Anterior cingulate cortex (tissue), 58 donors: ENCODE results near the gene PLA2G4E.
A peak's percentile ranks its signal among the peaks of the same experiment; 100 is the strongest.

Experiments used
- DNase-seq, 58 donors: peaks; one replicate each; lab custom pipeline; 2025; lab: John Stamatoyannopoulos, UW

The PLA2G4E gene, protein sequence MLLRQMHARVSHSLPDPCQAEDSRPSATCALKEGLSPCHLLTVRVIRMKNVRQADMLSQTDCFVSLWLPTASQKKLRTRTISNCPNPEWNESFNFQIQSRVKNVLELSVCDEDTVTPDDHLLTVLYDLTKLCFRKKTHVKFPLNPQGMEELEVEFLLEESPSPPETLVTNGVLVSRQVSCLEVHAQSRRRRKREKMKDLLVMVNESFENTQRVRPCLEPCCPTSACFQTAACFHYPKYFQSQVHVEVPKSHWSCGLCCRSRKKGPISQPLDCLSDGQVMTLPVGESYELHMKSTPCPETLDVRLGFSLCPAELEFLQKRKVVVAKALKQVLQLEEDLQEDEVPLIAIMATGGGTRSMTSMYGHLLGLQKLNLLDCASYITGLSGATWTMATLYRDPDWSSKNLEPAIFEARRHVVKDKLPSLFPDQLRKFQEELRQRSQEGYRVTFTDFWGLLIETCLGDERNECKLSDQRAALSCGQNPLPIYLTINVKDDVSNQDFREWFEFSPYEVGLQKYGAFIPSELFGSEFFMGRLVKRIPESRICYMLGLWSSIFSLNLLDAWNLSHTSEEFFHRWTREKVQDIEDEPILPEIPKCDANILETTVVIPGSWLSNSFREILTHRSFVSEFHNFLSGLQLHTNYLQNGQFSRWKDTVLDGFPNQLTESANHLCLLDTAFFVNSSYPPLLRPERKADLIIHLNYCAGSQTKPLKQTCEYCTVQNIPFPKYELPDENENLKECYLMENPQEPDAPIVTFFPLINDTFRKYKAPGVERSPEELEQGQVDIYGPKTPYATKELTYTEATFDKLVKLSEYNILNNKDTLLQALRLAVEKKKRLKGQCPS

GRCh38 chr15:42020713-42021273 lies at the start of gene PLA2G4E:
PLA2G4E (minus strand) TSS chr15:42021042; CDS start chr15:42021030, 12 bp downstream.
- no peak for DNase-seq

DNA sequence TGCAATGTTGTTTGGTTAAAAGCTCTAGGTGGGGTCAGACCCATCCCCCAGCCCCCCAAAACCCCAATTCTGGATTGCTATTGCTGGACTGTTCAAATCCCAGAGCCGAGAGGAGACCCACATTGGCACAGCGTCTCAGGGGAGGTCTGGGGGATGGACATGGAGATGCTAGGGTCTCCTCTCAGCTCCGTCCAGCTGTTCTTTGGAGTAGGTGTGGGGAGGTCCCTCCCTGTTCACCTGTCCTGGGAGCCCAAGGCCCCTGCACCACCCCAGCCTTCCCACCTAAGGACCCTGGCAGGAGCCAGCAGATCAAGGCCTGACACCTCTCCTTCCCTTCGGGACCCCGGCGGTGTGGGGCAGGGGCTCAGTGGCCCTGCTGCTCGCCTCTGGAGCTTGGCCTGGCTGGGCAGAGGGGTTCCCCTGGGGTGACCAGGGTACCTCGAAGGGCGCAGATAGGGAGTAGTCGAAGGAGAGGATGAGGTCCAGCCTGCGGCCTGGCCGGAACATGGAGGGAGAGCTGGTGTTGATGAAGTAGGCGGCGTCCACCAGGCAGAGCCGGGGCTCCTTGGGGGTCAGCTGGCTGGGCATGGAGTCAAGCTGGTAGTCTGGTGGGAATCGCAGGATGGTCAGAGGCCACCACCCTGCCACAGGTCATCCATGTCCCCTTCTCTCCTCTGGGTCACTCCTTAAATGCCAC lies 49.6 kb upstream of the PLA2G4E start:
- no peak for DNase-seq

DNA sequence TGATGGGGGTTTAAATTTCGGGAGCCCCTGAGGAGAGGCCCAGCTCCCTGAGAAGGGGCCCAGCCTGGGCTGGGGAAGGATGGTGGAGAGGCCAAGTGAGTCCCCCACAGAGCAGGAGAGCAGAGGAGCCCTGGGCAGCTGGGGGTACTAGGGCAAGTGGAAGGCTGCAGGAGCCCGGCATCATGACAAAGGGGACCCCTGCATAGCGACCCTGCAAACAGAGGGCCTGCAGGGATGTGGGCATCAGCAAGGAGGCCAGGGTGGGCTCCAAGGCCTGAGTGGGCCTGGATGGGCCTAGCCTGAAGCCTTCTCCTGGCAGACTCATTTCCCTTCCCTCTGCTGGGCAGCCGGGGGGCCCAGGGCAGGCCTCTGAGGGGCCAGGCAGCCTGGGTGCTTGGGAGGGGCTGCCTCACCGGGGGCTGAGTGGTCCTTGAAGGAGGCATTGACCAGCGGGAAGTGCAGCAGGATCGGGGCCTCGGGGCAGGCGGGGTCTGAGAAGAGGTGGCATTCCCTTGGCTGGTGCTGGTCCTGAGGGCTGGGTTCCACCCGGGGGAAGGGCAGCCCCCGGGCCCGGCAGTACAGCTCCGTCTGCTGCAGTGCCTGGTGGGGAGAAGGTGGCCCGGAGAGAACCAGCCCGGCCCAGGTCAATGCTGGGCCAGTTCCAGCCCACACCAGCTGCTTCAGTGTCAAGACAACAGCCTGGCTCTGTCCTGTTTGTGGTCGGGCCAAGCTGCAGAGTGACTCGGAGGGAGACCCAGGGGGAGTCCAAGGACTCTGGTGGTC lies 48.8 kb upstream of the PLA2G4E start:
- no peak for DNase-seq

DNA sequence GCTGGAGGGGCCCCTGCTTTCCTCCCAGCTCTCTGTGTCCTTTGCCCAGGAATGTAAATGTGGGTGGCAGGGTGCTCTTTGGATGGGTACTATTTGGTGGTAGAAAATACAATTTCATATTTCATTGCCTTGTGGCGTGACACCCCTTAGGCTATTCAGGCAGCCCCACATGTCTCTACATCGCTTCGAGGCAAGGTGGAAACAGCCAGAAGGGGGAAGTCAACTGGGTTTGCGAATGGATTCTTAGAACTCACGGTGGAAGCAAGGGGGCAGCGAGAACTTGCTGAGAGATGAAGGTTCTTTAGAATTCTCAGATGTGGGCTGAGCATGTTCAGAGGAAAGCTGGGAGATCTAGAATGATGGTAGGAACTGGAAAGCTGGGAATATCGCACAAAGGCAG lies 48.2 kb upstream of the PLA2G4E start:
- no peak for DNase-seq

DNA sequence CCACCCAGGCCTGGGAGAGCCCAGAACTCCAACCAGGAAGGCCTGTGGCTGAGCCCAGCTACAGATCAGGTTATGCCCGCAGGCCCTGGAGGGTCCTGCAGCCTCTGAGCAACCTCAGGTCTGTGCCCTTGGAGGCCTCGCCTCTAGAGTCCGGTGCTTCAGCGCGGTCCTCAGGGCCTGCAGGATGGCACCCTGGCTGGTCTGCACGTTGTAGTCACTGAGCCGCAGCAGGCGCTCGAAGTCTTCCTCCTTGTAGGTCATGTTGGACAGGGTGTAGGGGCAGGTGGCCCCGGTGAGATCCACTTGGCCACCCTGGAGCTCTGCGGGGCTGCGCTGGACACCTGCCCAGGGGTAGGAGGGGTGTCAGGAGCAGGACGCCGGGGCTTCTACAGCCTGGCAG lies 47.8 kb upstream of the PLA2G4E start:
- DNase-seq = no peak

DNA sequence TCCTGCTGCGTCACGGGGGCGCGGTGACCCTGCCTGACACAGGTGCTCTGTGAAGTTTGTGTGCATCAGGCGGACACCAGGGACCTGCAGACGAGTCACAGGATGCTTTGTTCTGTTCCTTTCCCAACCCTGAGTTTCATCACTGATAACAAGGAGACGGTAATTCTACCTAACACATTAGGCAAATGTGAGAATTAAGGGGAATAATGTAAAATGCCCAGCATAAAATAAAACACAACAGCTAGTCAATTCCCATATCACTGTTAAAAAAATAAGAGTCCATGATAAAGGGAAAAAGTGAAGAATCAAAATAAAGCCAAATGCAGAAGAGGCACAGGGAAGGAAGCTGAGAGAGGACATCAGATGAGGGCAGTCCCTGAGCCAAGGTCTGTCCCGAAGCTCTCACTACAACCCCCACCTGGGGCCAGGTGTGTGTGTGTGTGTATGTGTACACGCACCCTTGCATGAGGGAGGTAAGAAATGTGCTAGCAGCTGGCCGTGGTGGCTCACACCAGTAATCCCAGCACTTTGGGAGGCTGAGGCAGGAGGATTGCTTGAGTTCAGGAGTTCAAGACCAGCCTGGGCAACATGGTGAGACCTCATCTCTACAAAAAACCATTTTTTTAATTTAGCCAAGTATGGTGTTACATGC lies 46.0 kb upstream of the PLA2G4E start:
- no peak for DNase-seq

DNA sequence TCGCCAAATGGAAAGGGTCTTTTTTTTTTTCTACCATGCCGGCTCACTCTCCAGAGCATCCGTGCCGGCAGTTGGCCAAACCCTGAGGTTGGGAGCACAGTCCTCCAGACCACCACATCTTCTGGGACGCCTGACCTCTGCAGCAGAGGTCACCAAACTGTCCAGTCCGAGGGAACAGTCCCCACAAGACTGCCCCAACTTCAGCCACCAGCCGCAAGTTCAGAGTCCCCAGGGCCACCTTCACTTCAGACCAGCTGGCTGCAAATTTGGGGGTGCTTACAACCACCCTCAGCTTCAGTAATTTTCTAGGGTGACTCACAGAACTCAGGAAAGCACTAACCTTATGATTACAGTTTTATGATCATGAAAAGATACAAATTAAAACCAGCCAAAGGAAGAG lies 44.6 kb upstream of the PLA2G4E start:
- DNase-seq = no peak

GRCh38 chr15:42065033-42065432 lies 44.2 kb upstream of the PLA2G4E start:
- peak in 19 of 58 donors; percentile 5 to 60 (median 24) for DNase-seq

GRCh38 chr15:42064271-42064670 lies 43.4 kb upstream of the PLA2G4E start:
- DNase-seq = no peak

- no peak for DNase-seq
Measured at GRCh38 chr15:42063122-42063848, 42.4 kb upstream of the PLA2G4E start.

DNA sequence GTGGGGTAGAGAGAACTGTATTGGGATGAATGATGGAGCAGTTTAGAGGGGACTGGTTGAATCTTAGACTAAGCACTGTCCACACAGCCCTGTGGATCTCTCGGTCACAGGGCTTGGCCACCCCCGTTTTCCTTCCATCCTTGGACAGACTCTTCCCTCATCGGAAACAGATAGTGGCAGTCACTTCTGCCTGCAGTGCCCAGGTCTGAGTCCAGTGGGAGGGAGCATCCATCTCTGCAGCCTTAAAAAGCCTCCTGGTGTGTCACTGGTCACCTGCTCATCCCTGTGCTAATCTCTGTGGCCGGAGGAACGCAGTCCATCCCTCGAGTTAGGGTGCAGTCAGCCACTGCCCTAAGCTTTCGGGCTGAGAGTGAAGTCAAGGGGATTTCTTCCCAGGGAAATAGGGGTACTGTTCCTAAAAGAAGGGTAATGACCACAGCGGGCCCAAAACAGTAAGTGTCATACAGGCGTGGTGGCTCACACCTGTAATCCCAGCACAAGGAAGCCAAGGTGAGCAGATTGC lies 41.5 kb upstream of the PLA2G4E start:
- DNase-seq = no peak

DNA sequence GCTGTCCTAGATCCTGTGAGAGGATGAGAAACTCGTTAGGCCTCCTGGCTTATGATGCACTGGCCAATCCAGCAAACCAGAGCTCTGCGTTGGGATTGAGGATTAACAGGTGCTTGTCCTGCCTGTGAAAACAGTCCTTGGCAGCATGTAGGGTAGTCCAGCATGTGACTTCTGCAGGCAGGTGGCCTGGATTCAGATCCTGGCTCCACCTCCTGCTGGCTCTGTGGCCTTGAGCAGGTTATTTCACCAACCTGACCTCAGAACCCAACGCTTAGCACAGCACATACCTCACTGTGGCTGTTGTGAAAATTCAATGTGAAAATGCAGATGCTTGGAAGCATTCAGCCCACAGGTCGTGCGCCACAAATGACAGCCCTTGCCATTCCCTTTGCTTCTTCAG lies 40.0 kb upstream of the PLA2G4E start:
- DNase-seq = no peak

DNA sequence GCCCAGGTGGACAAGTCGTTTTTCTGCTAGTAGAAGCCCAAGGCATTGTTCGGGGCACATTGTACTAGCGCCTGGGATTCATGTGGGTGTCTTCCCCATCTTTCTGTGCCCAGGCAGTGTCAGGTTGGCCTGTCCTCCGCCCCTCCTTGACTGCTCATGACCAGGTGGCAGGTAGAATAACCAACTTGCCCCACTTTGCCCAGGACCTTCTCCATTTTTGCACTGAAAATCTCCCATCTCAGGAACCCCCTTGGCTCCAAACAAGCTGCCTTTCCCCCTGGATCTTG lies 39.6 kb upstream of the PLA2G4E start:
- DNase-seq = no peak

DNA sequence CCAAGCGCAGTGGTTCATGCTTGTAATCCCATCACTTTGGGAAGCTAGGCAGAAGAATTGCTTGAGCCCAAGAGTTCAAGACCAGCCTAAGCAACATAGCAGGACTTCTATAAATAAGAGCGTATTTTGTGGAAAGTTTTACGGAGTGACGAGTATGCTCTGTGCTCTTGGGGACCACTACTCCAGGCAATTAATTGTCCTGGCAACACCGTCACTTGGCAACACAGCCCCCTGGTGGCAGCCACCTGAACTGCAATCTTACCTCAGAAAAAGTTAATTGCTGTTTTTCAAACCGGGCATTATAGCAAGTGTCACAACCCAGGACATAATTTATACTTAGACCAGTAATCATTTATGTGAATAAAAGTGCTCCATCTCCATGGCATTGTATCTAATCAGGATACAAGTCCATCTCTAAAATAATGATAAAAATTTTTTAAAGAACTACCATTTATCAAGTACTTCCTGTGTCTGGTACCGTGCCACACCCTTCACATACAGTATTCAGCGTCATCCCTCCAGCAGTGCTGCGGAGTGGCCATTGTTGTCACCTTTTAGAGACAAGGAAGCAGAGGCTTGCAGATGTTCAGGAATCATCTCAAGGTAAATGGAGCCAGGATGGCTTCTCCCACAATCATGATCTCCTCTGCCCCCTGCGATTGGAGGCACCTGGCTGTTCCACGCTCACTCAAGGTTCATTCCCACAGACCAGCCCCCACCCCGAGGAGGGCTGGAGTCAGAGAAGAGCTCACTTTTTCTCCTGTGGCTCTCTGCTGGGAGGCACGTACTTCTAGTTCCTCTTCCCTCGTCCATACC lies 39.0 kb upstream of the PLA2G4E start:
- DNase-seq = peak in 17 of 58 donors; percentile 2 to 69 (median 11)

GRCh38 chr15:42058791-42059190 lies 37.9 kb upstream of the PLA2G4E start:
- no peak for DNase-seq

DNA sequence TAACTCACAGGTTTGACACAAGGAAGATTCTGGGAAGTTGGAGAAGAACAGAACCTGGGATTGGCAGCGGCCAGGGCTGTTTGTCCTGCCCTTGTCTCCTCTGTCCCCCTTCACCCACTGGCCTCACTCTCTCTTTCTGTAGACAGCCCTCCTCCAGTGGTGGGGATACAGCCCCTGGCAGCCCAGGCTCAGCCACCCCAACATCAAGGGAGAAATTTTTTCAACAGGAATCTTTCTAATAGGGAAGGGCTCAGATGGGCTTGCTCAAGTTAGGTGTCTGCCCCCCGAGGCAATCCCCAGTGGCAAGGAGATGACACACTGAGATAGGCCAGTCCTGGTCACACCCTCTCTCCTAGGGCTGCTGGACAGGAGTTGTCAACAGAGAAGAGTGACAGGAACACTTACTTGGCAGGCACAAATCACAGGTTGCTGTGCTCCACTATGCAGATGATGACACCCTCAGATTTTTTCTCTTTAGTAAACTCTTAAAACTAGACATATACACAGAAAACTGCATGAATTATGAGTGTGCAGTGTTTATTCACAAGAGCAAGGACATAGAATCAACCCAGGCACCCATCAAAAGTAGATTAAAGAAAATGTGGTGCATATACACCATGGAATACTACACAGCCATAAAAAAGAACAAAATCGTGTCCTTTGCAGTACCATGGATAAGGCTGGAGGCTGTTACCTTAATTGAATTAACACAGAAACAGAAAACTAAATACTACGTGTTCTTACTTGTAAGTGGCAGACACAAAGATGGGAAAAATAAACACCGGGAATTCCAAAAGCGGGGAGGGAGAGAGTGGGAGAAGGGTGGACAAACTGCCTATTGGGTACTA lies 37.2 kb upstream of the PLA2G4E start:
- no peak for DNase-seq
